Progenitor cell of endocrine pancreas (in vitro differentiated cells): ENCODE data around the gene KCNH4. TPM values are rescaled to one million over a fixed set of nuclear protein-coding genes. Genes with fewer than 3 reads are reported as not detected.
A peak's percentile ranks its signal among the peaks of the same experiment; 100 is the strongest.

ENCODE experiments used
- DNase-seq: peaks from one replicate; pipeline ENCODE4 v3.0.0; 2021; ENCODE audit warnings: low spot score; ENCODE audit not compliant: unreplicated experiment
- H3K27ac Mint-ChIP-seq: 2 replicates; pipeline ENCODE4 v1.8.0; 2021; ENCODE audit warnings: mild to moderate bottlenecking, moderate library complexity, mixed read lengths
- H3K27me3 Mint-ChIP-seq: 2 replicates; pipeline ENCODE4 v1.8.0; 2021; ENCODE audit warnings: mixed read lengths
- H3K36me3 Mint-ChIP-seq: 2 replicates; pipeline ENCODE4 v1.8.0; 2022; ENCODE audit warnings: mixed read lengths; ENCODE audit not compliant: insufficient read depth
- H3K4me1 Mint-ChIP-seq: 2 replicates; pipeline ENCODE4 v1.8.0; 2021; ENCODE audit warnings: low read depth, mixed read lengths
- H3K4me3 Mint-ChIP-seq: 2 replicates; pipeline ENCODE4 v1.8.0; 2021; ENCODE audit warnings: low read depth, mild to moderate bottlenecking, moderate library complexity, mixed read lengths
- H3K9me3 Mint-ChIP-seq: 2 replicates; pipeline ENCODE4 v1.8.0; 2021; ENCODE audit warnings: low read depth, mixed read lengths
- CTCF ChIP-seq: fragments of 200-600 bp; sonication (generic); IDR thresholded peaks from one replicate; pipeline ENCODE4 v1.5.0; 2021; ENCODE audit warnings: antibody characterized with exemption, mild to moderate bottlenecking; ENCODE audit not compliant: unreplicated experiment
- total RNA-seq: library from RNA; stranded (reverse); gene quantifications from 2 replicates; pipeline ENCODE4 v1.2.1, GENCODE V29; 2021

KCNH4 gene
- total RNA-seq, 1 donor from 2014 or later, result not detected

GRCh38 chr17:42183741-42184711 is 3.1 kb upstream of the KCNH4 start:
- peak; percentile 79 for DNase-seq
- no peaks in the 10 kb centered on the region for H3K9me3 Mint-ChIP-seq
- peak overlapping the region; percentile 70 for H3K4me3 Mint-ChIP-seq
- peak; percentile 95 for TF ChIP-seq CTCF
- H3K36me3 Mint-ChIP-seq, result no peaks in the 10 kb centered on the region
- peaks cover 2% of the 10 kb centered on the region for H3K4me1 Mint-ChIP-seq
- no peak overlapping the region for H3K27ac Mint-ChIP-seq
- H3K27me3 Mint-ChIP-seq, result peaks cover 68% of the 10 kb centered on the region

- no peaks in the 10 kb centered on the region for H3K36me3 Mint-ChIP-seq
- peaks cover 77% of the 10 kb centered on the region for H3K27me3 Mint-ChIP-seq
- H3K9me3 Mint-ChIP-seq, result no peaks in the 10 kb centered on the region
- no peak overlapping the region for H3K27ac Mint-ChIP-seq
- H3K4me3 Mint-ChIP-seq, result peak overlapping the region; percentile 70
- H3K4me1 Mint-ChIP-seq, result peaks cover 2% of the 10 kb centered on the region
- no peak for DNase-seq
- TF ChIP-seq CTCF, result no peak
Measured at GRCh38 chr17:42182927-42183734, 2.2 kb upstream of the KCNH4 start.

DNA sequence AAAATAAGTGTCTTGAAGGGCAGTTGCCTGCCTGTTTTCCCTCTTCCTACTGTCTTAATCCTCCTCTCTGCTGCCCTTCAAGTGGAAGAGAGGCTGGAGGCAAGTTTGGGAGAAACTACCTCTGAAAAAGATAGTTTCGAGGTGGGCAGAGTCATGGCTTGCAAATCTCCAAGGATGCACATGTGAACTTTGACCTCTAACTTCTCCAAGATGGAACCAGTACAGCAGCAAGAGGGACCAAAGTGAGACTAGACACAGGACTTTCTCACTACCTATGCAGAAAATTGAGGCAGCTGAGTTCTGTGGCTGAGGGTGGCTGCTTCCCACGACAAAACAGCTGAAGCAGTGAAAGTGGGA is 887 bp upstream of the KCNH4 start:
- no peak for TF ChIP-seq CTCF
- Mint-ChIP-seq H3K27ac (no peak overlapping the region), H3K4me1 (peaks cover 2% of the 10 kb centered on the region), H3K27me3 (peaks cover 86% of the 10 kb centered on the region), H3K36me3 (no peaks in the 10 kb centered on the region), H3K9me3 (no peaks in the 10 kb centered on the region), H3K4me3 (no peak overlapping the region)
- no peak for DNase-seq

- no peaks in the 10 kb centered on the region for H3K9me3 Mint-ChIP-seq
- peak overlapping the region; percentile 45 for H3K27ac Mint-ChIP-seq
- no peak for TF ChIP-seq CTCF
- no peaks in the 10 kb centered on the region for H3K36me3 Mint-ChIP-seq
- H3K27me3 Mint-ChIP-seq, result peaks cover 82% of the 10 kb centered on the region
- DNase-seq, result no peak
- peaks cover 2% of the 10 kb centered on the region for H3K4me1 Mint-ChIP-seq
- H3K4me3 Mint-ChIP-seq, result no peak overlapping the region
Measured at GRCh38 chr17:42180411-42180921, 476 bp downstream of the KCNH4 start.

DNA sequence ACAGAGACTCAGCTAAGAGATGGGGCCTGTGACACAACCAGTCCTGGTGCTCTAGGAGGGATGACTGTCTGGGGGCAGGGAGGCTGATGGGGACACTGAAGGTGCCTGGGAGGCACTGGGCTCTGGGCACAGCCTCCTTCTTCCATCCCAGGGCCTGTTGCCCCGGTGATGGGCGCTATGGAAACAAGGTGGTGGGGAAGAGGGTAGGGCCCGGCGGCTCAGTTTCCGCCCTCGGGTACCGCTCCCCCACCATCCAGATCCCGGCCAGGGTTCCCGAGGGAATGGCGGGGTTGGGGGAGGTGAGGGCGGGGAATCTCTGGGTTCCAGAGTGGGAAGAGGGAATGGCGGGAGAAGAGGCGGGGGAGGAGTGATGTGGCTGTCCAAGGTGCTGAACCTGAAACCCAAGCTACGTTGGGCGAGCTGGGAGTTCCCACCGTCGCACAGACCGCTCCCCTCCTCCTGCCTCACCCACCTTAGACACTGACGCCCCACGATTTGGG is 981 bp downstream of the KCNH4 start:
- Mint-ChIP-seq H3K36me3 (no peaks in the 10 kb centered on the region), H3K9me3 (no peaks in the 10 kb centered on the region), H3K4me1 (peaks cover 2% of the 10 kb centered on the region), H3K4me3 (no peak overlapping the region), H3K27ac (no peak overlapping the region), H3K27me3 (peaks cover 82% of the 10 kb centered on the region)
- TF ChIP-seq CTCF, result no peak
- DNase-seq, result peak; percentile 53
